ENCODE data around the gene NOC3L. TPM values are rescaled to one million over a fixed set of nuclear protein-coding genes. Genes with fewer than 3 reads are reported as not detected.

The NOC3L gene, protein sequence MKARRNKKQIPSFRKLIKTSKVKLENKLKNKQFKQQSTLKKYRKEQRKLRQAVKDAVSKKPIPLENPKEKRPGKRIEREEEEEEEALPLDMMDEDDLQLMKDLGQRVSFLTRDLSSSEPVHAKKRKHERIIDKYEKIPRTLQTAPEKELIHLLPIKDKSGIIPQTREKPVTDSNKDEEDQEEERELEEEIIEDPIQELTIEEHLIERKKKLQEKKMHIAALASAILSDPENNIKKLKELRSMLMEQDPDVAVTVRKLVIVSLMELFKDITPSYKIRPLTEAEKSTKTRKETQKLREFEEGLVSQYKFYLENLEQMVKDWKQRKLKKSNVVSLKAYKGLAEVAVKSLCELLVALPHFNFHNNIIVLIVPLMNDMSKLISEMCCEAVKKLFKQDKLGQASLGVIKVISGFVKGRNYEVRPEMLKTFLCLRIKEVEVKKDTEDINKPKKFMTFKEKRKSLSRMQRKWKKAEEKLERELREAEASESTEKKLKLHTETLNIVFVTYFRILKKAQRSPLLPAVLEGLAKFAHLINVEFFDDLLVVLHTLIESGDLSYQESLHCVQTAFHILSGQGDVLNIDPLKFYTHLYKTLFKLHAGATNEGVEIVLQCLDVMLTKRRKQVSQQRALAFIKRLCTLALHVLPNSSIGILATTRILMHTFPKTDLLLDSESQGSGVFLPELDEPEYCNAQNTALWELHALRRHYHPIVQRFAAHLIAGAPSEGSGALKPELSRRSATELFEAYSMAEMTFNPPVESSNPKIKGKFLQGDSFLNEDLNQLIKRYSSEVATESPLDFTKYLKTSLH
- 10 to 100 TPM; 11.3 to 24.8 (median 18.5) TPM for total RNA-seq

DNA sequence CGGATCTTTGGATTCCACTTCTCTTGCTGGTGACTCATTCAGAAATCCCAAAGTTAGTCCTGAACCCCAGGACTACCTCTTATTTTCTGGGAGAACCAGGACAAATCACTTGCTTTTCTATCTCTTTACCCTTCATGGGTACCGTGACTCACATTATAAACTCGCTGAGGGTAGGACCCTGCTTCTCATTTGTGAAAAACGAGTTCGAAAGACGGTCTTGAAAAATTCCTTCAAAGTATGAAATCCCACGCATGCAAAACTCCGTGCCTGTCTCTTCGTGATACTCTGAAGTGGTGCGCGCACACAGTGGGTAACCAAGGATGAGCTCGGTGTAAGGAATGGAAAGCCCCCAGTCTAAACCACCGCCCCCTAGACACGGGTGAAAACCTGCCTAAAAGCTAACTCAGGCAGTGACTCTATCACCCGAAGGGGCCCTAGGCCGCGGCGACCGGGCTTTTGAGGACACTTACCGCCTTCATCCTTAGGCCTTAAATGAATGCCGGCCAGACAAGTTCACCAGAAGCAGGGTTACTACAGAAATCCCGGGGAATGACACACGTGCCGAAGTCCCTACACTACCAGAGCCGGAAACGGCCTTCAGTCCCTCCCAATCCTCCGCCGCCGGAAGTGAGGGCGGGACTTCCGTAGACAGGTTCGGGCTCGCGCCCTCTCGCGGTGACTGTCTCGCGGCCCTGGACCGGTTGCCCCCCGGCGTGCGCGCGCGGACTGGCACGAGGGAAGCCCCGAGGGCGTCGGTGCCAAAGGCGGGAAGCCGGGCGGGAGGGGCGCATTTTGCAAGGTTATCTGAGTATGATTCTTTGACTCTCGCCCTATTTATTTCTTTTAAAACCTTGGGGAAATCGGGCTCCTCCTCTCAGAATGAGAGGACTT is at the start of gene NOC3L:
Gene NOC3L, minus strand, starts transcription at position 580 of the 891 bp plus-strand sequence. Its CDS starts 101 bp downstream, at position 479.
- Histone ChIP-seq H3K4me1 (peaks cover 3 to 26% (median 19%) of the 10 kb centered on the region in 3 donors), H3K27me3 (no peaks in the 10 kb centered on the region), H3K27ac (peak within 1 kb of the TSS; percentile 63 to 90 (median 79)), H3K36me3 (peaks cover 0 to 31% (median 0%) of the 10 kb centered on the region in 3 donors), H3K9me3 (no peaks in the 10 kb centered on the region), H3K4me3 (peak within 1 kb of the TSS; percentile 57 to 94 (median 64))
- intact Hi-C loops (cut with DNase I), result loop anchor here (10.0 kb wide), 1 partner anchor 82 kb away; no protein-coding TSS in a partner anchor
- DNase-seq, result peak; percentile 65
- no peak for TF ChIP-seq POLR2A (IDR thresholded peaks at IDR 0.05)
- TF ChIP-seq, protein P1, sequence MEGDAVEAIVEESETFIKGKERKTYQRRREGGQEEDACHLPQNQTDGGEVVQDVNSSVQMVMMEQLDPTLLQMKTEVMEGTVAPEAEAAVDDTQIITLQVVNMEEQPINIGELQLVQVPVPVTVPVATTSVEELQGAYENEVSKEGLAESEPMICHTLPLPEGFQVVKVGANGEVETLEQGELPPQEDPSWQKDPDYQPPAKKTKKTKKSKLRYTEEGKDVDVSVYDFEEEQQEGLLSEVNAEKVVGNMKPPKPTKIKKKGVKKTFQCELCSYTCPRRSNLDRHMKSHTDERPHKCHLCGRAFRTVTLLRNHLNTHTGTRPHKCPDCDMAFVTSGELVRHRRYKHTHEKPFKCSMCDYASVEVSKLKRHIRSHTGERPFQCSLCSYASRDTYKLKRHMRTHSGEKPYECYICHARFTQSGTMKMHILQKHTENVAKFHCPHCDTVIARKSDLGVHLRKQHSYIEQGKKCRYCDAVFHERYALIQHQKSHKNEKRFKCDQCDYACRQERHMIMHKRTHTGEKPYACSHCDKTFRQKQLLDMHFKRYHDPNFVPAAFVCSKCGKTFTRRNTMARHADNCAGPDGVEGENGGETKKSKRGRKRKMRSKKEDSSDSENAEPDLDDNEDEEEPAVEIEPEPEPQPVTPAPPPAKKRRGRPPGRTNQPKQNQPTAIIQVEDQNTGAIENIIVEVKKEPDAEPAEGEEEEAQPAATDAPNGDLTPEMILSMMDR (IDR thresholded peaks at IDR 0.05), result peak; percentile 71 to 90 (median 82)
- WGBS, 2 donors, result 0 to 1% methylated on average over 36 to 51 of the region's 55 CpGs

DNA sequence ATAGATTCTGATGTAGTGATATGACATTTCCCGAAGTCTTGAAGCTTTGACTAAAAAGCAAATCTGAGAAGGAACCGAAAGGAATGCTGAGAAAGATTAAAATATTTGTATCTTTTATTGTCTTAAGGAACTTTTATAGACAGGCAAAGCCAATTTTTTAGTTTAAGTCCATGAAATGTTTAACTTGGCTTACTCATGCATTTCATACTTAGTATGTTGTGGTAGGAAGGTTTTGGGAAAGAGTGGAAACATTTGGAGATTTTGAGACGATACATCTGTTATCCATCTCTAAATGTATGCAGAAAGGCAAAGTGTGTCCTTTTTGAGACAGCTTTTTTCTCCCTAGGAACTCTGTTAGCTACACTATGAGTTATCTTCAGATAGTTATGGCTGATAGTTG is 49.7 kb upstream of the NOC3L start:
- no peaks in the 10 kb centered on the region for H3K36me3 ChIP-seq
- H3K27ac ChIP-seq, result no peak overlapping the region
- no peak for DNase-seq
- no peak overlapping the region for H3K4me3 ChIP-seq
- WGBS, 2 donors, result 72% methylated on average over 3 of the region's 3 CpGs
- TF ChIP-seq, protein P1 (IDR thresholded peaks at IDR 0.05), result no peak
- TF ChIP-seq POLR2A (IDR thresholded peaks at IDR 0.05), result no peak
- H3K4me1 ChIP-seq, result peaks cover 0 to 8% (median 0%) of the 10 kb centered on the region in 3 donors
- H3K27me3 ChIP-seq, result no peaks in the 10 kb centered on the region
- intact Hi-C loops (cut with DNase I), result no loop called here
- no peaks in the 10 kb centered on the region for H3K9me3 ChIP-seq

DNA sequence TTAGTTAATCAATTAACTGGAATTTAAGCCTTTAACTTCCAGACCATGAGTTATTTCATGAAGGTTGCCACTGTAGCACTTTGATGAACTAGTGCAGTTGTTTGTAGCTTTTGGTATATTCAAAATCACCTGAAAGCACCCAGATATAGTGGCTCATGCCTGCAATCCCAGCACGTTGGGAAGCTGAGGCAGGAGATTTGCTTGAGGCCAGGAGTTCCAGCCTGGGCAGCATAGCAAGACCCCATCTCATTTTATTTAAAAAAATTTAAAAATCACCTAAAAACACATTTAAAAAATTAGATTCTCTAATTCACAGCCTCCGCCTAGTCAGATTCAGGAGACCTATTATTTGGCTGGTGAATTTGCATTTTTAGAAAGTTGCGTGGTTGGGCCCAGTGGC is 48.6 kb upstream of the NOC3L start:
- Histone ChIP-seq H3K9me3 (no peaks in the 10 kb centered on the region), H3K36me3 (no peaks in the 10 kb centered on the region), H3K4me1 (peaks cover 0 to 8% (median 0%) of the 10 kb centered on the region in 3 donors), H3K27ac (no peak overlapping the region), H3K27me3 (no peaks in the 10 kb centered on the region), H3K4me3 (no peak overlapping the region)
- 94 to 96% methylated on average over 3 of the region's 3 CpGs for WGBS, 2 donors
- intact Hi-C loops (cut with DNase I), result no loop called here
- no peak for DNase-seq
- TF ChIP-seq POLR2A (IDR thresholded peaks at IDR 0.05), result no peak
- TF ChIP-seq, protein P1 (IDR thresholded peaks at IDR 0.05), result no peak

DNA sequence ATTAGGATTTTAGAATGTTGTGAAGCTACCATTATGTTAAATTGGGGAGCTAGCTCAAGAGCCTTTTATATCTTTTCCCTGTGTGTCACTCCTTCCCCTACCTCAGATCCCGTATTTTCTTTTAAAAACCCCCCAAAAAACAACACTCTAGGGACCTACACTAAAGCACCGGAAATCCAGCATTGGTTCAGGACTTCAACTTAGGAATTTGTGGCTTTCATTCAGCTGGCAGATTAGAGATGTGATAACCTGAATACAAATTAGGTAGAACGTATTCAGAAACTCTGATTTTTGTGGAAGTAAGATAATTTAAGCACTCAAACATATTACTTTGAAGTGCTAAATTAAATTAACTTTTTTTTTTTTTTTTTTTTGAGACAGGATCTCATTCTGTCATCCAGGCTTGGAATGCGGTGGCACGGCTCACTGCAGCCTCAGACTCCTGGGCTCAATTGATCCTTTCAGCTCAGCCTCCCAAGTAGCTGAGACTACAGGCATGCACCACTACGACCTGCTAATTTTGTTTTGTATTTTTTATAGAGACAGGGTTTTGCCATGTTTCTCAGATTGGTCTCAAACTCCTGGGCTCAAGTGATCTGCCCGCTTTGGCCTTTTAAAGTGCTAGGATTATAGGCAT is 46.4 kb upstream of the NOC3L start:
- Histone ChIP-seq H3K27ac (no peak overlapping the region), H3K36me3 (no peaks in the 10 kb centered on the region), H3K27me3 (no peaks in the 10 kb centered on the region), H3K9me3 (no peaks in the 10 kb centered on the region), H3K4me3 (no peak overlapping the region), H3K4me1 (peaks cover 4 to 23% (median 15%) of the 10 kb centered on the region in 3 donors)
- WGBS, 2 donors, result 72 to 78% methylated on average over 7 of the region's 7 CpGs
- DNase-seq, result no peak
- intact Hi-C loops (cut with DNase I), result no loop called here
- TF ChIP-seq POLR2A (IDR thresholded peaks at IDR 0.05), result no peak
- TF ChIP-seq, protein P1 (IDR thresholded peaks at IDR 0.05), result no peak
